Nephron (organoid): ENCODE results near the gene CST1.
"Not testable (repeated sequence)": the region's sequence is repeated elsewhere in the genome, so short reads cannot be mapped to it uniquely, and the experiment has no call there.

ENCODE experiments used
- H3K27ac Mint-ChIP-seq, 3 experiments: 2 replicates each; pipeline ENCODE4 v1.8.0; 2020; ENCODE audit warnings: mixed read lengths in 3 of 3, mild to moderate bottlenecking in 2 of 3, moderate library complexity in 1 of 3
- H3K27me3 Mint-ChIP-seq: 2 replicates; pipeline ENCODE4 v1.8.0; 2021; ENCODE audit warnings: low read depth, mild to moderate bottlenecking, moderate library complexity, mixed read lengths
- H3K36me3 Mint-ChIP-seq: 2 replicates; pipeline ENCODE4 v1.8.0; 2020; ENCODE audit warnings: low read depth, mixed read lengths
- H3K4me1 Mint-ChIP-seq: 2 replicates; pipeline ENCODE4 v1.8.0; 2020; ENCODE audit warnings: mixed read lengths
- H3K4me3 Mint-ChIP-seq, 3 experiments: 2 replicates each; pipeline ENCODE4 v1.8.0; 2020; ENCODE audit warnings: mild to moderate bottlenecking in 3 of 3, mixed read lengths in 3 of 3, moderate library complexity in 2 of 3
- H3K9me3 Mint-ChIP-seq: 2 replicates; pipeline ENCODE4 v1.8.0; 2020; ENCODE audit warnings: mixed read lengths
- TF ChIP-seq, protein P1 (sequence below), 3 experiments: fragments of 200-600 bp; sonication (generic); IDR thresholded peaks; one replicate each; pipeline ENCODE4 v1.5.0; 2021; ENCODE audit warnings: antibody characterized with exemption in 3 of 3; ENCODE audit not compliant: unreplicated experiment in 3 of 3

Gene CST1

DNA sequence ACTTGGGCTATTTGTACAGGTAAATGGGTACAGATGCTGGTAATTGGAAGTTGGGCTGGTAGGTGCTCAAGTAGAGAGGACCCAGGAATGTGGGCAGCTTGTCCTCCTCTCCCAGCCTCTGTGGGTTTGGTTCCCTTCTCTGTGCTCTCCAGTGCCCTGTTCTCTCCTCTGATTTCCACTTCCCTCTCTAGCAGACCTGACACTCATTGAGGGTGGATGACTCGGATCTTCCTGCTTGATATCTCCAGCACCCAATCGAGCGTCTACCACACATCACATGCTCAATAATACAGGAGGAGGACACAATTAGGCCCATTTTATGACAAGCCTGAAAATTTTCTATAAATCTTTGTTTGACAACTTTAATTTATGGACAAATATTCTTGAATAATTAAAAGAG lies 23.7 kb downstream of the CST1 start:
- no peak overlapping the region for H3K27ac Mint-ChIP-seq
- no peaks in the 10 kb centered on the region for H3K9me3 Mint-ChIP-seq
- H3K27me3 Mint-ChIP-seq, result peaks cover 4% of the 10 kb centered on the region
- TF ChIP-seq, protein P1, sequence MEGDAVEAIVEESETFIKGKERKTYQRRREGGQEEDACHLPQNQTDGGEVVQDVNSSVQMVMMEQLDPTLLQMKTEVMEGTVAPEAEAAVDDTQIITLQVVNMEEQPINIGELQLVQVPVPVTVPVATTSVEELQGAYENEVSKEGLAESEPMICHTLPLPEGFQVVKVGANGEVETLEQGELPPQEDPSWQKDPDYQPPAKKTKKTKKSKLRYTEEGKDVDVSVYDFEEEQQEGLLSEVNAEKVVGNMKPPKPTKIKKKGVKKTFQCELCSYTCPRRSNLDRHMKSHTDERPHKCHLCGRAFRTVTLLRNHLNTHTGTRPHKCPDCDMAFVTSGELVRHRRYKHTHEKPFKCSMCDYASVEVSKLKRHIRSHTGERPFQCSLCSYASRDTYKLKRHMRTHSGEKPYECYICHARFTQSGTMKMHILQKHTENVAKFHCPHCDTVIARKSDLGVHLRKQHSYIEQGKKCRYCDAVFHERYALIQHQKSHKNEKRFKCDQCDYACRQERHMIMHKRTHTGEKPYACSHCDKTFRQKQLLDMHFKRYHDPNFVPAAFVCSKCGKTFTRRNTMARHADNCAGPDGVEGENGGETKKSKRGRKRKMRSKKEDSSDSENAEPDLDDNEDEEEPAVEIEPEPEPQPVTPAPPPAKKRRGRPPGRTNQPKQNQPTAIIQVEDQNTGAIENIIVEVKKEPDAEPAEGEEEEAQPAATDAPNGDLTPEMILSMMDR (IDR thresholded peaks at IDR 0.05; ENCODE audit: unreplicated experiment in 3 of 3), result no peak
- no peaks in the 10 kb centered on the region for H3K4me1 Mint-ChIP-seq
- H3K36me3 Mint-ChIP-seq, result no peaks in the 10 kb centered on the region
- H3K4me3 Mint-ChIP-seq, result no peak overlapping the region

DNA sequence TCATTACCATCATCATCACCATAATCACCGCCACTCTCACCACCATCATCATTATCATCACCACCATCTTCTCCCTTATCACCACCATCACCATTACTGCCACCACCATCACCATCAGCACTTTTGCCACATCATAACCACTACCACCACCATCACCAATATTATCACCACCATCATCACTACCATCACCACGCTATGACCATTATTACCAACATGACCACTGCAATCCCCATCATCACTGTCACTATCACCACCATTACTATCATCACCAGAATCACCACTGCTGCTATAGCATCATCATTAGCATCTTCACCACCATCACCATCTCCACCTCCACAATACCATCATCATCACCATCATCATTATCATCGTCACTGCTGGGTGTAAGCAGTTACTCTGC lies 25.6 kb downstream of the CST1 start:
- TF ChIP-seq, protein P1 (IDR thresholded peaks at IDR 0.05; ENCODE audit: unreplicated experiment in 3 of 3), result no peak
- H3K27ac Mint-ChIP-seq, result no peak overlapping the region
- no peaks in the 10 kb centered on the region for H3K9me3 Mint-ChIP-seq
- no peaks in the 10 kb centered on the region for H3K36me3 Mint-ChIP-seq
- H3K27me3 Mint-ChIP-seq, result peaks cover 4% of the 10 kb centered on the region
- H3K4me1 Mint-ChIP-seq, result no peaks in the 10 kb centered on the region
- H3K4me3 Mint-ChIP-seq, result no peak overlapping the region

DNA sequence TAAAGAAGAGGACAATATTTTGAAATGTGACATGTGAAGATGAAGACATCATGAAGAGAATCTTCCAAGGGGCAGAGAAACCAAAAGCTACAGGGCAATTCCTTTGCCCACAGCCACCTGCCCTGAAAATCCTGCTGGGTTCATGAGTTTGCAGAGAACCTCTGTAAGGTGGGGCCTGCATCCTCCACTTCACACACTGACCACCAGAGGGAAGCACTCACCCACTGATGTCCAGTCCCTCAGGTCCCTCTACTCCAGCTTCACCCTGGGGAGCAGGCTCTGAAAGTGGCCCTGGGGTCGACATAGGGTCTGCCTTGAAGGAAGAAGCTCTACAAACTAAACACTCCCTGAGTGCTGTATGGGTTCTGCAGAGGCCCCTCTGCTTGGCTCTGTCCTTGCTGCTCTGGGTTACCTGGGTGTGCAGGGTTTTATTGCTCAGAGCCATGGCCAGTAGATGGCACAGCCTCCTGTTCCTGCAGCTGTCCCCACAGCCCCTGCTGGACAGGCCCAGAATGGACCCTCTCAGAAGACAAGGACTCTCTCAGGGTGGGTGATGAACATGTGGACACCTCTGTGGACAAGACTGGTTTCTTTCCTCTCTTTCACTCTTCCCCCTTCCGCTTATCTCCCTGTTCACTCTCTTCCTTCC lies 27.0 kb downstream of the CST1 start:
- H3K4me1 Mint-ChIP-seq, result not testable (repeated sequence)

DNA sequence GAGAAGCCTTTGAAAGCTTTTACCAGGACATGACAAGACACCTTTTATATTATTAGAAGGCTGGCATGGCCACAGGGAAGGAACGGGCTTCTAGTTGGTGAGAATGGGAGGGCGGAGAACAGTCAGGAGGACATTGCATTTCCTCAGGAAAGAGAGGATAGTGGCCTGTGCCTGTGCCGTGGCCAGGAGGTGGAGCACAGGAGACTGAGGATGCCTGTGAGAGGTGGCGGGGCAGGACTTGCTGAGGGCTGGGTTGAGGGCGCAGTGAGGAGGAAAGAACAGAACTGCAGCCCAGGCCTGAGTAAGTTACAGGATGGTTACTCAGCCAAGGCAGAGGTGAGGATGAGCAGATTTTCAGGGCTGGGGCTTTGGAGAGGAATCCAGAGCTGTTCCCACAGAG lies 27.9 kb downstream of the CST1 start:
- not testable (repeated sequence) for H3K4me3 Mint-ChIP-seq, H3K36me3 Mint-ChIP-seq, H3K27me3 Mint-ChIP-seq, H3K27ac Mint-ChIP-seq, H3K9me3 Mint-ChIP-seq, H3K4me1 Mint-ChIP-seq

More for the DNA sequence above, 27.0 kb downstream of the CST1 start:
- H3K36me3 Mint-ChIP-seq, H3K4me3 Mint-ChIP-seq, H3K27ac Mint-ChIP-seq, H3K27me3 Mint-ChIP-seq, H3K9me3 Mint-ChIP-seq: not testable (repeated sequence)
- TF ChIP-seq, protein P1 (IDR thresholded peaks at IDR 0.05; ENCODE audit: unreplicated experiment in 3 of 3), result peak; percentile 29 to 57 (median 38)

DNA sequence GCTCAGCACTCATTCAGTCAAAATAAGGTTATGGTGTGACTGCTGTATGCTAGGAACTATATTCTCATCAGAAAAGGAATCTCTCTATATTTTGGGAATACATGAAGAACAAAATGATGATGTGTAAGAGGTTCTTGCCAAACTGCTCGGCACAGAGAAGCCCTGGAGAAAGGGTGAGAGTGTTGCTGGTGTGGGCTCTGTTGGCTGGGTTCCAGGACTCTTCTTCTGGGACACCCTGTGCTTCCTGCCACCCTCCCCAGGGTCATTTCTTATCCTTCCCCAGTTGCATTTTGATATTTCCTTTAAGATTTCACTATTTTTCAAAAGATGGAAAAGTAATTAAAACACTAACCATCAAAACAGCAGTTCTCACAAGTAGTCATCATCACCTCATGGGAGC lies 28.8 kb downstream of the CST1 start:
- H3K27me3 Mint-ChIP-seq, result peaks cover 7% of the 10 kb centered on the region
- no peaks in the 10 kb centered on the region for H3K36me3 Mint-ChIP-seq
- TF ChIP-seq, protein P1 (IDR thresholded peaks at IDR 0.05; ENCODE audit: unreplicated experiment in 3 of 3), result no peak
- peaks cover 8% of the 10 kb centered on the region for H3K9me3 Mint-ChIP-seq
- no peak overlapping the region for H3K4me3 Mint-ChIP-seq
- H3K4me1 Mint-ChIP-seq, result no peaks in the 10 kb centered on the region
- H3K27ac Mint-ChIP-seq, result no peak overlapping the region

DNA sequence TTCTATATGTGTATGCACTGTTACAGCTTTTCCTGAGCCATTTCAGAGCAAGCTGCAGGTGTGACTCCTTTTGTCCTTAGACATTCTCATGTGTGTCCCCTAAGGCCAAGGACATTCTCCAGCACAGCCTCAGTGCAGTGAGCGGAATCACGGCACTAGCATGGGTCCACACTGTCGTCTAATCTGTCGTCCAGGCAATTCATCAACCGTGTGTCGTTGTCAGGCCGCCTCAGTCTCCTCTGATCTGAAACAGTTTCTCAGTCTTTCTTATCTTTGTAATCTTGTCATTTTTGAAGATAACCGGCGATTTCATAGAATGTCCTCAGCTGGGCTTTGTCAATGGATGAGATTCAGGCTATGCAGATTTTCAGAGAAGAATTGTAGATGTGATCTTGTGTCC lies 31.4 kb downstream of the CST1 start:
- H3K36me3 Mint-ChIP-seq, H3K27ac Mint-ChIP-seq, H3K27me3 Mint-ChIP-seq, H3K4me3 Mint-ChIP-seq, H3K4me1 Mint-ChIP-seq: not testable (repeated sequence)
- H3K9me3 Mint-ChIP-seq, result peaks cover 10% of the 10 kb centered on the region

DNA sequence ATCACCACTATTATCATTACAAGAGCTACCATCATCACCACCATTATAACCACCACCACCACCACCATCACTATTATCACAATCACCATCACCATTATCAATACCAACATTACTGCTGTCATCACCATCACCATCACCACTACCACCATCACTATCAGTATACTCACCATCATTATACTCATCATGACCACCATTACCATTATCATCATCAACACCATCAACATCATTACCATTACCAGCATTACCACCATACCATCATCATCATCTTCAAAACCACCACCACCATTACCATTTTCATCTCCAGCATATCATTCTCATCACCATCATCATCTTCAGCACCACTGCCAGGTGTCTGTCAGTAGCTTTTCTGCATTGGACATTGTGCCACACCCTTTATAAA lies 39.0 kb downstream of the CST1 start:
- not testable (repeated sequence) for H3K4me1 Mint-ChIP-seq, H3K36me3 Mint-ChIP-seq, H3K9me3 Mint-ChIP-seq, H3K27me3 Mint-ChIP-seq, H3K27ac Mint-ChIP-seq, H3K4me3 Mint-ChIP-seq
